Measurements from ENCODE around the gene HYAL3.

The HYAL3 gene

GRCh38 chr3:50340147-50340447, 40.9 kb upstream of the HYAL3 start:
- Histone ChIP-seq H3K9me3 (ENCODE audit: control insufficient read depth in 1 of 2, low read length in 2 of 2) (no peaks in the 10 kb centered on the region), H3K36me3 (ENCODE audit: control insufficient read depth in 1 of 2, insufficient read depth in 2 of 2, low read length in 2 of 2) (no peaks in the 10 kb centered on the region), H3K27me3 (ENCODE audit: control insufficient read depth in 1 of 2, insufficient read depth in 2 of 2, low read length in 2 of 2) (no peaks in the 10 kb centered on the region), H3K4me1 (ENCODE audit: control insufficient read depth in 1 of 2, insufficient read depth in 2 of 2, low read length in 2 of 2) (peaks cover 29 to 52% of the 10 kb centered on the region in 2 donors), H3K4me3 (ENCODE audit: low read depth in 1 of 2, low read length in 2 of 2) (peak overlapping the region; percentile 66 to 78), H3K27ac (ENCODE audit: low read depth, low read length) (peak overlapping the region; percentile 75), H3K9ac (ENCODE audit: low read depth in 1 of 2, low read length in 2 of 2) (peak overlapping the region; percentile 69 to 77)

- Histone ChIP-seq H3K9ac (ENCODE audit: low read depth in 1 of 2, low read length in 2 of 2) (peak overlapping the region; percentile 69 to 77), H3K4me3 (ENCODE audit: low read depth in 1 of 2, low read length in 2 of 2) (peak overlapping the region; percentile 66 to 78), H3K9me3 (ENCODE audit: control insufficient read depth in 1 of 2, low read length in 2 of 2) (no peaks in the 10 kb centered on the region), H3K27ac (ENCODE audit: low read depth, low read length) (peak overlapping the region; percentile 75), H3K4me1 (ENCODE audit: control insufficient read depth in 1 of 2, insufficient read depth in 2 of 2, low read length in 2 of 2) (peaks cover 30 to 52% of the 10 kb centered on the region in 2 donors), H3K27me3 (ENCODE audit: control insufficient read depth in 1 of 2, insufficient read depth in 2 of 2, low read length in 2 of 2) (no peaks in the 10 kb centered on the region), H3K36me3 (ENCODE audit: control insufficient read depth in 1 of 2, insufficient read depth in 2 of 2, low read length in 2 of 2) (peaks cover 0 to under 1% of the 10 kb centered on the region in 2 donors)
Observed at GRCh38 chr3:50339485-50340146, 40.4 kb upstream of the HYAL3 start.

GRCh38 chr3:50338965-50339364, 39.8 kb upstream of the HYAL3 start:
- Histone ChIP-seq H3K27ac (ENCODE audit: low read depth, low read length) (peak overlapping the region; percentile 3), H3K4me1 (ENCODE audit: control insufficient read depth in 1 of 2, insufficient read depth in 2 of 2, low read length in 2 of 2) (peaks cover 35 to 58% of the 10 kb centered on the region in 2 donors), H3K27me3 (ENCODE audit: control insufficient read depth in 1 of 2, insufficient read depth in 2 of 2, low read length in 2 of 2) (no peaks in the 10 kb centered on the region), H3K9ac (ENCODE audit: low read depth in 1 of 2, low read length in 2 of 2) (peak overlapping the region; percentile 67 to 95), H3K4me3 (ENCODE audit: low read depth in 1 of 2, low read length in 2 of 2) (peak overlapping the region; percentile 21 to 81), H3K36me3 (ENCODE audit: control insufficient read depth in 1 of 2, insufficient read depth in 2 of 2, low read length in 2 of 2) (peaks cover 0 to 4% of the 10 kb centered on the region in 2 donors), H3K9me3 (ENCODE audit: control insufficient read depth in 1 of 2, low read length in 2 of 2) (no peaks in the 10 kb centered on the region)

DNA sequence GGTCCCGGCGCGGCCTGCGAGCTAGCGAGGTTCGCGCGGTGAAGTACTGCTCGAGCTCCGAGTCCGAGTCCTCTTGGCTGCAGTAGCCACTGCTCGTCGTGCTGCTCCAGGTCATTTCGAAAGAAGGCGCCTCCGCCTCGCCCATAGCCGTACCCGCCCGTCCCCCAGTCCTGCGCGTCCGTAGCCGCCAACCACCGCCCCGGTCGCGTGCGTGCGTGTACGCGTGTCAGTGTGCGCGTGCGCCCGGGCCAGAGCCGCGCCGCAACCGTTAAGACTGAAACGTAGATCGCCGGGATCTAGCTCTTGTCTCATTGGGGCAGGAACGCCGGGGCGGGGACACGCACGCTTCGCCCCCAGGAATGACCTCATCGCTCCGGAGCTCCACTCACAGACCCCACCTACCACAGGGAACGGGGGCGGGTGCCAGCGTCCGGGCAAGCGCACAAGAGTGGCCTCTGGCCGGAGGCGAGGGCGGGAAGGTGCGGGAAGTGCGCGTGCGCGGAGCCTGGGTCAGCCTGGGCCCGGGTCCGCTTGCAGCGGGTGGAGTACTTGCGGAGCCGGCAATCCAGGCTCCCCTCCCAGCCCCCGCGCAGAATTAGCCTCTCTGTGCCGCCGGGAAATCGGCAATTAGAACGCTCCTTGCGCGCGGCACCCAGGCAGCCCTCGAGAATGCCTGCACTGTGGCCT, 38.1 kb upstream of the HYAL3 start:
- Histone ChIP-seq H3K36me3 (ENCODE audit: control insufficient read depth in 1 of 2, insufficient read depth in 2 of 2, low read length in 2 of 2) (peaks cover 0 to 11% of the 10 kb centered on the region in 2 donors), H3K4me1 (ENCODE audit: control insufficient read depth in 1 of 2, insufficient read depth in 2 of 2, low read length in 2 of 2) (peaks cover 37 to 63% of the 10 kb centered on the region in 2 donors), H3K4me3 (ENCODE audit: low read depth in 1 of 2, low read length in 2 of 2) (peak overlapping the region; percentile 74 to 81), H3K9me3 (ENCODE audit: control insufficient read depth in 1 of 2, low read length in 2 of 2) (no peaks in the 10 kb centered on the region), H3K9ac (ENCODE audit: low read depth in 1 of 2, low read length in 2 of 2) (peak overlapping the region; percentile 88 to 95), H3K27me3 (ENCODE audit: control insufficient read depth in 1 of 2, insufficient read depth in 2 of 2, low read length in 2 of 2) (no peaks in the 10 kb centered on the region), H3K27ac (ENCODE audit: low read depth, low read length) (peak overlapping the region; percentile 98)

DNA sequence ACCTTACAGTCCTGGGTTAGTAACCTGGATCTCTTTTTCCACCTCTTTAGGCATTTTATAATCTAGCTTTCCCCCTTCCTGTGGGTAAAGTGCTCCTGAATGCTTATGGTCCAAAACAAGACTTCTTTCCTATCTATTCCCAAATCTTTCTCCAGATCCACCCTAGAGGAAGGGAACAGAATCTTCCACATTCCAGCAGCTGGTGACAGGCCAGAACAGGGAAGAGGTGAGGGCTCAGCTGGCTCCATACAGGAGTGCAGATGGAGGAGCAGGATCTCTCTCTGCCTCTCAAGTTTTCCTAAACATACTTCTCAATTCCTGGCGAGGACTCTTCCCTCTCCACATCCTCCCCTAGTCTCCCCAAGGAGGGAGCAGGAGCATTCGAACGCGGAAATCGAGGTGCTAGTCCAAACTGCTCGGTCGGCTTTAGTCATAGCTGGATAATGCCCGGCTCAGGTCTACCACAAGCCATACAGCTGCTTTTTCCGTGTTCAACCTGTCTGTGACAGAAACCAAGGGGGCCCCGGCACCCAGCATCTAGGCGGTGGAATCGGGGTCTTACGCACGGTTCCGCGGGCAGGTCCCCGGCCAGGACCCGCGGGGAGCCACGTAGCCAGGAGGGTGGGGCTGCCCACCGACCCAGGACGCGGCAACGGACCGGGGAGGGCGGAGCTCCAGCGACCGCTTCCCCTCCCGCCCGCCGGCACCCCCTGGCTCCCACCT, 37.4 kb upstream of the HYAL3 start:
- Histone ChIP-seq H3K4me1 (ENCODE audit: control insufficient read depth in 1 of 2, insufficient read depth in 2 of 2, low read length in 2 of 2) (peaks cover 37 to 63% of the 10 kb centered on the region in 2 donors), H3K27me3 (ENCODE audit: control insufficient read depth in 1 of 2, insufficient read depth in 2 of 2, low read length in 2 of 2) (no peaks in the 10 kb centered on the region), H3K9ac (ENCODE audit: low read depth in 1 of 2, low read length in 2 of 2) (peak overlapping the region; percentile 88 to 95)

GRCh38 chr3:50334339-50335075, 35.3 kb upstream of the HYAL3 start:
- H3K27ac ChIP-seq (ENCODE audit: low read depth, low read length): peak overlapping the region; percentile 26
- H3K9ac ChIP-seq (ENCODE audit: low read depth in 1 of 2, low read length in 2 of 2): peak overlapping the region; percentile 5 to 38
- H3K9me3 ChIP-seq (ENCODE audit: control insufficient read depth in 1 of 2, low read length in 2 of 2): no peaks in the 10 kb centered on the region
- no peaks in the 10 kb centered on the region for H3K27me3 ChIP-seq (ENCODE audit: control insufficient read depth in 1 of 2, insufficient read depth in 2 of 2, low read length in 2 of 2)
- peaks cover 25 to 38% of the 10 kb centered on the region in 2 donors for H3K36me3 ChIP-seq (ENCODE audit: control insufficient read depth in 1 of 2, insufficient read depth in 2 of 2, low read length in 2 of 2)
- no peak overlapping the region for H3K4me3 ChIP-seq (ENCODE audit: low read depth in 1 of 2, low read length in 2 of 2)
- peaks cover 23 to 45% of the 10 kb centered on the region in 2 donors for H3K4me1 ChIP-seq (ENCODE audit: control insufficient read depth in 1 of 2, insufficient read depth in 2 of 2, low read length in 2 of 2)

More for the DNA sequence above, 37.4 kb upstream of the HYAL3 start:
- H3K4me3 ChIP-seq (ENCODE audit: low read depth in 1 of 2, low read length in 2 of 2): peak overlapping the region; percentile 74 to 81
- no peaks in the 10 kb centered on the region for H3K9me3 ChIP-seq (ENCODE audit: control insufficient read depth in 1 of 2, low read length in 2 of 2)
- peaks cover 4 to 18% of the 10 kb centered on the region in 2 donors for H3K36me3 ChIP-seq (ENCODE audit: control insufficient read depth in 1 of 2, insufficient read depth in 2 of 2, low read length in 2 of 2)
- H3K27ac ChIP-seq (ENCODE audit: low read depth, low read length): peak overlapping the region; percentile 98

DNA sequence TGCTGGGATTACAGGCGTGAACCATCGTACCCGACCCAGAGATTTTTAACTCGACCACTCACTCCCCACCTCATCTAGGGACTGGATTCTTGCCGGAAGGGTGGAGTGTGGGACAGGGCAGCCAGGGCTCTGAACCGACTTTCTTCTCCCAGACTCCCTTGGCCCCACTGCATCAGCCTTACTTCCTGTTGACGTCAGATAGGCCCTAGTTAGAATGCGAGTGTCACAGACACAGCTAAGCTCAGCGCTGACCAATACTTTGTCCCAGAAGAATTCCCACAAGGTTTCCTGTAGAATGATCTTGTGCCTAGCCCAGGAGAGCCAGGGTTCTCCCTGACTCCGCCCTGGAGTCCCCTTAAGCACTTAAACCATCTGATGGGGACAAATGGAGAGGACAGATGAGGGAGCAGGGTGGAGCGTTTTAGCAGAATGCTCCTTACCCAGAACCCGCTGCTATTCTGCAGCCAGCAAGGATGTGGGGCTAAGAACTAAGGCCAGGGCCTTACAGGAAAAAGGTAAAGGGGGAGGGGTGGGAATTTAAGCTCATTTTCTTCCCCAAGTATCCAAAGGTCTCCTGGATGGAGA, 34.6 kb upstream of the HYAL3 start:
- Histone ChIP-seq H3K36me3 (ENCODE audit: control insufficient read depth in 1 of 2, insufficient read depth in 2 of 2, low read length in 2 of 2) (peaks cover 25 to 41% of the 10 kb centered on the region in 2 donors), H3K27me3 (ENCODE audit: control insufficient read depth in 1 of 2, insufficient read depth in 2 of 2, low read length in 2 of 2) (no peaks in the 10 kb centered on the region), H3K4me3 (ENCODE audit: low read depth in 1 of 2, low read length in 2 of 2) (no peak overlapping the region), H3K9me3 (ENCODE audit: control insufficient read depth in 1 of 2, low read length in 2 of 2) (no peaks in the 10 kb centered on the region), H3K27ac (ENCODE audit: low read depth, low read length) (peak overlapping the region; percentile 26), H3K4me1 (ENCODE audit: control insufficient read depth in 1 of 2, insufficient read depth in 2 of 2, low read length in 2 of 2) (peaks cover 23 to 44% of the 10 kb centered on the region in 2 donors), H3K9ac (ENCODE audit: low read depth in 1 of 2, low read length in 2 of 2) (peak overlapping the region; percentile 5 to 38)

DNA sequence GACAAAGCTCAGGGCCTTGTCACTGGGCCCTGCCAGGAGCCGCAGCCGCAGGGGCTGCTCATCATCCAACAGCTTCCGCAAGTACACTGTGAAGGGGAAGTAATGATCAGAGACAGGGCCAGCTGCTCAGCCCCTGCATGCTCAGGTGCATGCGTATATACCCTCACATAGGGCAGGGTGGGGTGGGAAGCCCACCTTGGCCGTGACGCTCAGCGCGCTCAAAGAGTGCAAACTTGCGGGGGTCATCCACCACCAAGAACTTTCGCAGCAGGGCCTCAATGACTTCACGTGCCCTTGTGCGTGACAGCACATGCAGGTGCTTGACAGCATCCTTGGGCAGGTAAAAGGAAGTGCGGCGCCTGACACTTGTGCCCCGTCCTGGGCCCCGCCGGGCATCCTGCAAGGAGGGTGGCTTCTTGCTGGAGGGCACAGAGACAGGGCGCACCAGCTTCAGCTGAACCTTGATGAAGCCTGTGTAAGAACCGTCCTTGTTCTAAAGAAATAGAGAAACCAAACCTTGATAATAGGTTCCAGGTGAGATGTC, 32.2 kb upstream of the HYAL3 start:
- peaks cover 29 to 50% of the 10 kb centered on the region in 2 donors for H3K4me1 ChIP-seq (ENCODE audit: control insufficient read depth in 1 of 2, insufficient read depth in 2 of 2, low read length in 2 of 2)
- H3K27ac ChIP-seq (ENCODE audit: low read depth, low read length): no peak overlapping the region
- H3K27me3 ChIP-seq (ENCODE audit: control insufficient read depth in 1 of 2, insufficient read depth in 2 of 2, low read length in 2 of 2): no peaks in the 10 kb centered on the region
- peaks cover 25 to 41% of the 10 kb centered on the region in 2 donors for H3K36me3 ChIP-seq (ENCODE audit: control insufficient read depth in 1 of 2, insufficient read depth in 2 of 2, low read length in 2 of 2)
- no peak overlapping the region for H3K4me3 ChIP-seq (ENCODE audit: low read depth in 1 of 2, low read length in 2 of 2)
- H3K9ac ChIP-seq (ENCODE audit: low read depth in 1 of 2, low read length in 2 of 2): no peak overlapping the region
- H3K9me3 ChIP-seq (ENCODE audit: control insufficient read depth in 1 of 2, low read length in 2 of 2): no peaks in the 10 kb centered on the region

GRCh38 chr3:50330330-50330729, 31.1 kb upstream of the HYAL3 start:
- H3K27ac ChIP-seq (ENCODE audit: low read depth, low read length): no peak overlapping the region
- no peak overlapping the region for H3K9ac ChIP-seq (ENCODE audit: low read depth in 1 of 2, low read length in 2 of 2)
- H3K27me3 ChIP-seq (ENCODE audit: control insufficient read depth in 1 of 2, insufficient read depth in 2 of 2, low read length in 2 of 2): no peaks in the 10 kb centered on the region
- H3K36me3 ChIP-seq (ENCODE audit: control insufficient read depth in 1 of 2, insufficient read depth in 2 of 2, low read length in 2 of 2): peaks cover 28 to 52% of the 10 kb centered on the region in 2 donors
- no peaks in the 10 kb centered on the region for H3K9me3 ChIP-seq (ENCODE audit: control insufficient read depth in 1 of 2, low read length in 2 of 2)
- H3K4me3 ChIP-seq (ENCODE audit: low read depth in 1 of 2, low read length in 2 of 2): no peak overlapping the region
- H3K4me1 ChIP-seq (ENCODE audit: control insufficient read depth in 1 of 2, insufficient read depth in 2 of 2, low read length in 2 of 2): peaks cover 22 to 39% of the 10 kb centered on the region in 2 donors

Measured in duodenal mucosa (tissue), 2 donors.